MCF 10A (cell line): Measurements from ENCODE around the gene PPM1L. TPM values are rescaled to one million over a fixed set of nuclear protein-coding genes. Genes with fewer than 3 reads are reported as not detected.

Experiments
- BruUV-seq: library from RNA; stranded (reverse); fragments of 400-500 nt; replicated peaks from 2 replicates; lab custom pipeline; 2021; lab: Mats Ljungman, UMichigan
- CTCF ChIA-PET: fragments of 300-600 bp; sonication (Branson Sonifier 250); formaldehyde crosslinking; extraction: SDS; loops from one replicate; lab custom pipeline; 2021; ENCODE audit warnings: antibody characterized with exemption, inconsistent platforms; lab: Yijun Ruan, JAX
- POLR2A ChIA-PET: fragments of 300-600, 350-650 bp; sonication (Branson Sonifier 250); formaldehyde crosslinking; extraction: SDS; loops from one replicate; lab custom pipeline; 2020; ENCODE audit warnings: antibody characterized with exemption, inconsistent platforms; lab: Yijun Ruan, JAX
- DNase-seq: peaks from one replicate; pipeline ENCODE4 v3.0.0-alpha.2; 2018; ENCODE audit not compliant: unreplicated experiment
- H3K27ac Mint-ChIP-seq: one replicate; pipeline ENCODE4 v1.8.0; 2022; ENCODE audit warnings: mild to moderate bottlenecking, low read depth, mixed read lengths; ENCODE audit not compliant: unreplicated experiment
- H3K27me3 Mint-ChIP-seq: one replicate; pipeline ENCODE4 v1.8.0; 2022; ENCODE audit warnings: mixed read lengths; ENCODE audit not compliant: insufficient read depth, unreplicated experiment
- H3K36me3 Mint-ChIP-seq: one replicate; pipeline ENCODE4 v1.8.0; 2022; ENCODE audit warnings: mild to moderate bottlenecking, moderate library complexity, mixed read lengths; ENCODE audit not compliant: insufficient read depth, unreplicated experiment
- H3K4me1 Mint-ChIP-seq: one replicate; pipeline ENCODE4 v1.8.0; 2022; ENCODE audit warnings: mixed read lengths; ENCODE audit not compliant: insufficient read depth, unreplicated experiment
- H3K4me3 Mint-ChIP-seq: one replicate; pipeline ENCODE4 v1.8.0; 2022; ENCODE audit warnings: mild to moderate bottlenecking, moderate library complexity, mixed read lengths; ENCODE audit not compliant: unreplicated experiment
- H3K9me3 Mint-ChIP-seq: one replicate; pipeline ENCODE4 v1.8.0; 2022; ENCODE audit warnings: mixed read lengths; ENCODE audit not compliant: unreplicated experiment
- intact Hi-C: fragments of 100-400 bp; cut with micrococcal nuclease; formaldehyde crosslinking; loops from 2 replicates; pipeline ENCODE4 v1.14.1; 2022
- total RNA-seq: library from RNA; stranded (reverse); gene quantifications from 2 replicates; pipeline ENCODE4 v1.2.3, GENCODE V29; 2022
- TF ChIP-seq, protein P1 (sequence below): fragments of 200-600 bp; IDR thresholded peaks from one replicate; pipeline ENCODE4 v1.8.0; 2022; ENCODE audit warnings: antibody characterized with exemption, mild to moderate bottlenecking; ENCODE audit not compliant: unreplicated experiment

PPM1L gene
- total RNA-seq, 1 experiment from 2014 or later: 2.1 TPM

DNA sequence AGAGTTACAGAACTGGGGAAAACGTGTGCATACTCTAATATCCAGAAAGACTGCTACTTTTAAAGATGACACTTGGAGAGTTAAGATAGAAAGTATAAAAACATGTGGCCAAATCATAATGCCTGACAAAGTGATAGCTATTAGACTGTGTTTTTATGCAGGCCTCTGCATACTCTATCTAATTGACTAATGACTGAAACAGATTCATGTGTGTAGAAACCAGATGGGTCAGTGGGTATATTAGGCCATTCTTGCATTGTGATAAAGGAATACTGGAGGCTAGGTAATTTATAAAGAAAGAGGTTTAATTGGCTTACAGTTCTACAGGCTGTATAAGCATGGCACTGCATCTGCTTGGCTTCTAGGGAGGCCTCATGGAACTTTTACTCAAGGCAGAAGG lies 71.5 kb downstream of the PPM1L start:
- Mint-ChIP-seq H3K9me3 (no peaks in the 10 kb centered on the region), H3K36me3 (no peaks in the 10 kb centered on the region), H3K4me1 (no peaks in the 10 kb centered on the region), H3K4me3 (no peak overlapping the region), H3K27ac (no peak overlapping the region), H3K27me3 (no peaks in the 10 kb centered on the region)
- no TSS peak for BruUV-seq
- POLR2A ChIA-PET: no interaction called here
- intact Hi-C loops: no loop called here
- no peak for DNase-seq
- TF ChIP-seq, protein P1, sequence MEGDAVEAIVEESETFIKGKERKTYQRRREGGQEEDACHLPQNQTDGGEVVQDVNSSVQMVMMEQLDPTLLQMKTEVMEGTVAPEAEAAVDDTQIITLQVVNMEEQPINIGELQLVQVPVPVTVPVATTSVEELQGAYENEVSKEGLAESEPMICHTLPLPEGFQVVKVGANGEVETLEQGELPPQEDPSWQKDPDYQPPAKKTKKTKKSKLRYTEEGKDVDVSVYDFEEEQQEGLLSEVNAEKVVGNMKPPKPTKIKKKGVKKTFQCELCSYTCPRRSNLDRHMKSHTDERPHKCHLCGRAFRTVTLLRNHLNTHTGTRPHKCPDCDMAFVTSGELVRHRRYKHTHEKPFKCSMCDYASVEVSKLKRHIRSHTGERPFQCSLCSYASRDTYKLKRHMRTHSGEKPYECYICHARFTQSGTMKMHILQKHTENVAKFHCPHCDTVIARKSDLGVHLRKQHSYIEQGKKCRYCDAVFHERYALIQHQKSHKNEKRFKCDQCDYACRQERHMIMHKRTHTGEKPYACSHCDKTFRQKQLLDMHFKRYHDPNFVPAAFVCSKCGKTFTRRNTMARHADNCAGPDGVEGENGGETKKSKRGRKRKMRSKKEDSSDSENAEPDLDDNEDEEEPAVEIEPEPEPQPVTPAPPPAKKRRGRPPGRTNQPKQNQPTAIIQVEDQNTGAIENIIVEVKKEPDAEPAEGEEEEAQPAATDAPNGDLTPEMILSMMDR: no peak
- CTCF ChIA-PET: no interaction called here

DNA sequence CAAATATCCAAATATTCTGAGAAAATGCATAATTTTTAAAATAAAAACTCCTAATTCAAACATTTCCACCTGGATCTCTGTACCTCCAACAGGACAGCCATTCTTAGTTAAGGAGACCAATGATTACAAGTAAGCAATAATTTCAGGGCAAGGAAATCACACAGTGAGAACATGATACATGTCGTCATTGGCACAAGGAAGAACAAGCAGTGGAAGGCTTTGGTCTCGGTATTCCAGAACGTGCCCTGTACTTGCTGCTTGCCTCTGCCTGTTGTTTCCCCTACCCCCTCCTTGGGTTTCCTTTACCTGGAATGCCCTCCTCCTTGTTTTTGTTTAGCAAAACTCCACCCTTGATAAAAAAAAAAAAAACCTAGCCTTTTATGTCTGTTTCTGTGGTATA lies 72.8 kb downstream of the PPM1L start:
- H3K36me3 Mint-ChIP-seq: no peaks in the 10 kb centered on the region
- no peak overlapping the region for H3K4me3 Mint-ChIP-seq
- TF ChIP-seq, protein P1: no peak
- H3K9me3 Mint-ChIP-seq: no peaks in the 10 kb centered on the region
- no peak overlapping the region for H3K27ac Mint-ChIP-seq
- H3K4me1 Mint-ChIP-seq: no peaks in the 10 kb centered on the region
- intact Hi-C loops: no loop called here
- CTCF ChIA-PET: interaction anchor here (0.7 kb wide), 1 partner anchor 582 kb away, joined by 3 read pairs; no protein-coding TSS in a partner anchor
- no peak for DNase-seq
- no peaks in the 10 kb centered on the region for H3K27me3 Mint-ChIP-seq
- no TSS peak for BruUV-seq
- POLR2A ChIA-PET: interaction anchor here (0.8 kb wide), 1 partner anchor 19 kb away, joined by 4 read pairs; no protein-coding TSS in a partner anchor

- no TSS peak for BruUV-seq
- Mint-ChIP-seq H3K27me3 (no peaks in the 10 kb centered on the region), H3K36me3 (no peaks in the 10 kb centered on the region), H3K4me1 (no peaks in the 10 kb centered on the region), H3K4me3 (no peak overlapping the region), H3K27ac (no peak overlapping the region), H3K9me3 (peaks cover 4% of the 10 kb centered on the region)
- TF ChIP-seq, protein P1: no peak
- intact Hi-C loops: no loop called here
- CTCF ChIA-PET: interaction anchor here (0.6 to 0.9 kb wide), 3 partner anchors 12 to 581 kb away, joined by 3 to 4 read pairs (median 3); no protein-coding TSS in a partner anchor
- DNase-seq: no peak
- POLR2A ChIA-PET: interaction anchor here (0.8 to 0.9 kb wide), 3 partner anchors 9 to 28 kb away, joined by 3 to 4 read pairs (median 3); no protein-coding TSS in a partner anchor
Measured at GRCh38 chr3:160829486-160830009, 73.5 kb downstream of the PPM1L start.

GRCh38 chr3:160830796-160831195 lies 74.8 kb downstream of the PPM1L start:
- peak; percentile 20 for DNase-seq
- no peak overlapping the region for H3K4me3 Mint-ChIP-seq

More at GRCh38 chr3:160830796-160831195, 74.8 kb downstream of the PPM1L start:
- Mint-ChIP-seq H3K36me3 (no peaks in the 10 kb centered on the region), H3K27ac (no peak overlapping the region), H3K9me3 (peaks cover 7% of the 10 kb centered on the region), H3K4me1 (no peaks in the 10 kb centered on the region), H3K27me3 (no peaks in the 10 kb centered on the region)
- intact Hi-C loops: no loop called here
- ChIA-PET CTCF (no interaction called here), POLR2A (interaction anchor here (0.7 kb wide), 1 partner anchor 34 kb away, joined by 3 read pairs; no protein-coding TSS in a partner anchor)
- BruUV-seq: no TSS peak
- TF ChIP-seq, protein P1: no peak
